ENCODE data around the gene CFAP119. TPM values are rescaled to one million over a fixed set of nuclear protein-coding genes. Genes with fewer than 3 reads are reported as not detected.

The CFAP119 gene
- polyA plus RNA-seq, 1 donor: 4.2 TPM

DNA sequence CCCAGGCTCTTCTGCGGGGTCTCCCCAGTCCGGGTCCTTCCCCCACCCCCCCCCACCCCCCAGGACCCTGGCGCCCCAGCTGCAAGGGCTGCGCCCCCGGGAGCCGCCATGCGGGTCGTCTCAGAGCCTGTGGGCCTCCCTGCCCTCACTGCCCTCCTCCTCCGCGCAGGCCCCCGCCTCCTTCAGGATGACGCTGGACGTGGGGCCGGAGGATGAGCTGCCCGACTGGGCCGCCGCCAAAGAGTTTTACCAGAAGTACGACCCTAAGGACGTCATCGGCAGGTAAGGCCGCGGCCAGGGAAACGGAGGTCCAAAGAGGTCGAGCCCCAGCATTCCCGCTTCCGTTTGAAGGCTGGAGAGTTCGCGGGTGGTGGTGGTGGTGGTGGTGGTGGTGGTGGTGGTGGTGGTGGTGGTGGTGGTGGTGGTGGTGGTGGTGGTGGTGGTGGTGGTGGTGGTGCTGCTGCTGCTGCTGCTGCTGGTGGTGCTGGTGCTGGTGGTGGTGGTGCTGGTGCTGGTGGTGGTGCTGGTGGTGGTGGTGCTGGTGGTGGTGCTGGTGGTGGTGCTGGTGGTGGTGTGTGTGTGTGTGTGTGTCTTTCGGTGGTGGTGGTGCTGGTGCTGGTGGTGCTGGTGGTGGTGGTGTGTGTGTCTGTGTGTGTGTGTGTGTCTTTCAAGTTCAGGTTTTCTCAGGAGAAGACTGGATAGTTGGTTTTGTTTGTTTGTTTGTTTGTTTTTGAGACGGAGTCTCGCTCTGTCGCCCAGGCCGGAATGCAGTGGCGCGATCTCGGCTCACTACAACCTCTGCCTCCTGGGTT lies 13.0 kb downstream of the CFAP119 start:
- no peak overlapping the region for H3K27ac ChIP-seq (ENCODE audit: low read length)
- peak in 1 of 2 donors; percentile 36 for DNase-seq
- H3K27me3 ChIP-seq (ENCODE audit: control insufficient read depth, insufficient read depth, low read length): no peaks in the 10 kb centered on the region
- H3K4me1 ChIP-seq (ENCODE audit: control insufficient read depth, insufficient read depth, low read length): peaks cover 5% of the 10 kb centered on the region
- H3K4me3 ChIP-seq (ENCODE audit: low read length): peak overlapping the region; percentile 67
- peaks cover 36% of the 10 kb centered on the region for H3K36me3 ChIP-seq (ENCODE audit: control insufficient read depth, insufficient read depth, low read length)
- H3K9me3 ChIP-seq (ENCODE audit: control insufficient read depth, low read depth, low read length): no peaks in the 10 kb centered on the region
- WGBS (ENCODE audit: insufficient coverage, low lambda C conversion rate): no CpG with 5 or more reads among the region's 36 CpGs

DNA sequence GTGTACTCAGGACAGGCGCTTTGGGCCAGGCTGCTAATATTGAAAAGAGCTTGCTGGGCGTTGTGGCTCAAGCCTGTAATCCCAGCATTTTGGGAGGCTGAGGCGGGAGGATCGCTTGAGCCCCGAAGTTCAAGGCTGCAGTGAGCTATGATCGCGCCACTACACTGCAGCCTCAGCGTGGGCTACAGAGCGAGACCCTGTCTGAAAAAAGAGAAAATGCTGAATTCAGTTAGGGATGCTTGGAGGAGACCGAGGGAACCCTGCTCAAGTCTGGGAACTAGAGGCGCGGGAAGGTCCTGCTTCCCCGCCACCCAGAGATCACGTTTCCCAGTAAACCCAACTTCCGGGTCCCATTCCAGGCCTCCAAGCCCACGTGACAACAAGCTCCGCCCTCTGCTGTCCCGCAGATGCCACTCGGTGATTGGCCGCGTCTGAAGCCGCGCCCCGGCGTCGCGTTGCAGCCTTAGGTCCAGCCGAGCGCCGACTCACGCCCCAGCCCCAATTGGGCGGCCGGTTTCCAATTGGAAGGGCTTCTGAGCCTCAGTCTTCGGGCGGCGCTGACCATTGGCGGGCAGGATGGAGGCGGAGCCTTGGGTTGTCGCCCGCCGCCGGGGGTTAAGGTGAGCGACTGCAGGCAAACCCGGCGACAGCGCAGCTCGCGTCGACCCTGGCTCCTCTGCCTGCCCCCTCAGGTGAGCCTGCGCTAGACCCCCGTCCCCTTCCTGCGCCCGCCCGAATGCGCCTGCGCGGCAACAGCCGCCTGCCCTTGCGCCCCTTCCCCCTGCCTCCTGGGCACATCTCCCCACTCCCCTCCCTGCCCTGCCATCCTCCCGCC lies 13.8 kb downstream of the CFAP119 start, which contains the start of gene PHKG2:
PHKG2 (plus strand) TSS at position 627 of the 835 bp plus-strand sequence. CDS start 396 bp downstream, outside the sequence.
- Histone ChIP-seq H3K9me3 (ENCODE audit: control insufficient read depth, low read depth, low read length) (no peaks in the 10 kb centered on the region), H3K27ac (ENCODE audit: low read length) (peak within 1 kb of the TSS; percentile 53), H3K4me1 (ENCODE audit: control insufficient read depth, insufficient read depth, low read length) (peaks cover 5% of the 10 kb centered on the region), H3K36me3 (ENCODE audit: control insufficient read depth, insufficient read depth, low read length) (peaks cover 36% of the 10 kb centered on the region), H3K4me3 (ENCODE audit: low read length) (peak within 1 kb of the TSS; percentile 67), H3K27me3 (ENCODE audit: control insufficient read depth, insufficient read depth, low read length) (no peaks in the 10 kb centered on the region)
- peak; percentile 99 to 100 for DNase-seq
- WGBS (ENCODE audit: insufficient coverage, low lambda C conversion rate): no CpG with 5 or more reads among the region's 60 CpGs

DNA sequence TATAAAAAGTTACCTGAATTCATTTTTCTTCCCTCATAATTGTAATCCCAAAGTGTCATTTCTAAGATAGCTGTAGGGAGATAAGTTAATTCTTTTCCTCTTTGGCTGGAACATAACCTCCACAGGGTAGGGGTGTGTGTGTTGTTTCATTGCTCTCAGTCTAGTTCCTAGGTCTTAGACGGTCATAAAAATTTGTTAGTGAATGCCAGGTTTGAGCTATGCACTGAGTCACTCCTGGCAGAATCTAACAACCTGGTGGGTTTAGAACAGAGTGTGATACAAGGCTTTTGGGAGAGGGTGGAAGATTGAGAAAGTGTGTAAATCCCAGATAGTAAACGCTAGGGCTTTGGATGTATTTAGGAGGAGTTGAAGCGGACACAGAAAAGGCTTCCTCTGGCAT lies 14.5 kb downstream of the CFAP119 start:
- H3K9me3 ChIP-seq (ENCODE audit: control insufficient read depth, low read depth, low read length): no peaks in the 10 kb centered on the region
- WGBS (ENCODE audit: insufficient coverage, low lambda C conversion rate): 33% methylated on average over 1 of the region's 3 CpGs
- peaks cover 35% of the 10 kb centered on the region for H3K36me3 ChIP-seq (ENCODE audit: control insufficient read depth, insufficient read depth, low read length)
- H3K4me1 ChIP-seq (ENCODE audit: control insufficient read depth, insufficient read depth, low read length): peaks cover 5% of the 10 kb centered on the region
- peak in 1 of 2 donors; percentile 12 for DNase-seq
- H3K27me3 ChIP-seq (ENCODE audit: control insufficient read depth, insufficient read depth, low read length): no peaks in the 10 kb centered on the region
- H3K4me3 ChIP-seq (ENCODE audit: low read length): peak overlapping the region; percentile 67
- peak overlapping the region; percentile 53 for H3K27ac ChIP-seq (ENCODE audit: low read length)

DNA sequence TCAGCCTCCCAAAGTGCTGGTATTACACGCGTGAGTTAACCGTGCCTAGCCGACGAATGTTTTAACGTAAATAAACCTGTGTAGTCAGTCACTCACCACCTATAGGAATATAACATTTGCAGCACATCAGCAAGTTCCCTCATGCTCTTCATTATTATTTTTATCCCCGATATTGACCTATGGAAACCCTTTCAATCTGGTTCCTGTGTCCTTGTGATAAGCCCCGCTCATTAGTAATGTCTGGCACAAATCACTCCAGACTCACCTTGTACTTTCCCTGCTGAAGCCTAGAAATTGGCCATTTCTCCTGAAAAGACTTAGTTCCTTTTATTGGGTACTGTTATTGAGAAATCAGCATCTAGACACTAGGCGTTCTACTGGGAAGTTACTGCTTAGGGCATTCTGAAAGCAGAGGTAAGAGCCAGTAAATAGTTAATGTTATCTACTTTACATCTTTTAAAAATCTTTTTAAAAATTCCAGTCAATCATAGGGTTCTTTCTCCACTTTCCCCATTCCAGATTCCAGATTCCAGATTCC lies 15.2 kb downstream of the CFAP119 start:
- H3K36me3 ChIP-seq (ENCODE audit: control insufficient read depth, insufficient read depth, low read length): peaks cover 40% of the 10 kb centered on the region
- WGBS (ENCODE audit: insufficient coverage, low lambda C conversion rate): no CpG with 5 or more reads among the region's 9 CpGs
- H3K9me3 ChIP-seq (ENCODE audit: control insufficient read depth, low read depth, low read length): no peaks in the 10 kb centered on the region
- no peak overlapping the region for H3K27ac ChIP-seq (ENCODE audit: low read length)
- H3K4me3 ChIP-seq (ENCODE audit: low read length): no peak overlapping the region
- peaks cover 5% of the 10 kb centered on the region for H3K4me1 ChIP-seq (ENCODE audit: control insufficient read depth, insufficient read depth, low read length)
- DNase-seq: no peak
- H3K27me3 ChIP-seq (ENCODE audit: control insufficient read depth, insufficient read depth, low read length): no peaks in the 10 kb centered on the region

DNA sequence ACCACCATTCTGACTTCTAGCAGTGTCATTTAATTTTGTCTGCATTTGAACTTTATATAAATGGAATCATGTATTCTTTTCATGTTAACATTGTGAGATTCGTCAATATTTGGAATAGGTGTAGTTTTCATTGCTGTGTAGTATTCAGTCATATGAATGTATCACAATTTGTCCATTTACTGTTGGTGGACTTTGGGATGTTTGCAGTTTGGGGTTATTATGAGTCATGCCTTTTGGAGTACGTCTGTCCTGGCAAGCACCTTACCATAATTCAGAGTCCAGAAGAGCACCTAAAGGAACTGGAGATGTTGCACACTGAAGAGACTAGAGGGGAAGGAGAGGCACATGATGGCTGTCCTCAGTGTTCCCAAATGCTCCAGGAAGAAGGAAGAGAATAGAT lies 16.8 kb downstream of the CFAP119 start:
- no CpG with 5 or more reads among the region's 2 CpGs for WGBS (ENCODE audit: insufficient coverage, low lambda C conversion rate)
- Histone ChIP-seq H3K9me3 (ENCODE audit: control insufficient read depth, low read depth, low read length) (no peaks in the 10 kb centered on the region), H3K27me3 (ENCODE audit: control insufficient read depth, insufficient read depth, low read length) (no peaks in the 10 kb centered on the region), H3K36me3 (ENCODE audit: control insufficient read depth, insufficient read depth, low read length) (peaks cover 39% of the 10 kb centered on the region), H3K4me3 (ENCODE audit: low read length) (no peak overlapping the region), H3K4me1 (ENCODE audit: control insufficient read depth, insufficient read depth, low read length) (peaks cover 14% of the 10 kb centered on the region), H3K27ac (ENCODE audit: low read length) (no peak overlapping the region)
- no peak for DNase-seq

DNA sequence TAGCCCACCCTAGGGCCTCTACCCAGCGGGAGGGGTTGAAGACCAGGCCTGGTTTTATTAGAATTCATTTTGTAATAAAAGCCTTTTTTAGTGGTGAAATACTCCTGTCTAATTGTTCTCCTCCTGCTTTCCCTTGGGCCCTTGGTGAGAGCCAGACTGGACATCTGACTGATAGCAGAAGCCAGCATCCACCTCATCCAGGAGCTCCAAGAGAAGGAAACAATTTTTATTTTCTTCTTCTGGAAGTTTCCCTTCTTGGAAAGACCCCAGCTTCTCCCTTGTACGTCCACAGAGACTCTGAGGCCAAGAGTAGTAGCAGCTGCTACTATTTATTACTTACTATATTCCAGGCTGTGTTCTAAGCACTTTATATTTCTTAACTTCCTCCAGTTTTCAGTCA lies 17.7 kb downstream of the CFAP119 start:
- no peak overlapping the region for H3K4me3 ChIP-seq (ENCODE audit: low read length)
- no peaks in the 10 kb centered on the region for H3K9me3 ChIP-seq (ENCODE audit: control insufficient read depth, low read depth, low read length)
- 60% methylated on average over 1 of the region's 2 CpGs for WGBS (ENCODE audit: insufficient coverage, low lambda C conversion rate)
- no peaks in the 10 kb centered on the region for H3K27me3 ChIP-seq (ENCODE audit: control insufficient read depth, insufficient read depth, low read length)
- H3K4me1 ChIP-seq (ENCODE audit: control insufficient read depth, insufficient read depth, low read length): peaks cover 16% of the 10 kb centered on the region
- no peak overlapping the region for H3K27ac ChIP-seq (ENCODE audit: low read length)
- no peak for DNase-seq
- H3K36me3 ChIP-seq (ENCODE audit: control insufficient read depth, insufficient read depth, low read length): peaks cover 48% of the 10 kb centered on the region

DNA sequence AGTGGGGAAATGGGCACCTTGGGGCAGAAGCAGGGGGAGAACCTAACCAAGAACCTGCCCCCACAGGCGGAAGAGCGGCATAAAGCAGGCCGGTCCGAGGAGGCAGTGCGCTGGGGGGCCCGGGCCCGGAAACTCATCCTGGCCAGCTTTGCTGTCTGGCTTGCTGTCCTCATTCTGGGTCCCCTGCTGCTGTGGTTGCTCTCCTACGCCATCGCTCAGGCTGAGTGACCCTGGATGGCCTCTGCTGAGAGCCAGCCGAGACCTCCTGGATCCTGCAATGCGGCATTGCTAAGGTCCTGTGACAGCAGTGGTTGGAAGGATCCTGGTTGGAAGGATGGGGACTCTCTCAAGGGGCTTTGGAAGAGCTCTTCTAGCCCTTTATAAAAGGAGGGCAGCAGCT lies 18.1 kb downstream of the CFAP119 start:
- Histone ChIP-seq H3K9me3 (ENCODE audit: control insufficient read depth, low read depth, low read length) (no peaks in the 10 kb centered on the region), H3K36me3 (ENCODE audit: control insufficient read depth, insufficient read depth, low read length) (peaks cover 52% of the 10 kb centered on the region), H3K4me3 (ENCODE audit: low read length) (no peak overlapping the region), H3K27me3 (ENCODE audit: control insufficient read depth, insufficient read depth, low read length) (no peaks in the 10 kb centered on the region), H3K4me1 (ENCODE audit: control insufficient read depth, insufficient read depth, low read length) (peaks cover 16% of the 10 kb centered on the region), H3K27ac (ENCODE audit: low read length) (no peak overlapping the region)
- DNase-seq: no peak
- WGBS (ENCODE audit: insufficient coverage, low lambda C conversion rate): no CpG with 5 or more reads among the region's 11 CpGs

DNA sequence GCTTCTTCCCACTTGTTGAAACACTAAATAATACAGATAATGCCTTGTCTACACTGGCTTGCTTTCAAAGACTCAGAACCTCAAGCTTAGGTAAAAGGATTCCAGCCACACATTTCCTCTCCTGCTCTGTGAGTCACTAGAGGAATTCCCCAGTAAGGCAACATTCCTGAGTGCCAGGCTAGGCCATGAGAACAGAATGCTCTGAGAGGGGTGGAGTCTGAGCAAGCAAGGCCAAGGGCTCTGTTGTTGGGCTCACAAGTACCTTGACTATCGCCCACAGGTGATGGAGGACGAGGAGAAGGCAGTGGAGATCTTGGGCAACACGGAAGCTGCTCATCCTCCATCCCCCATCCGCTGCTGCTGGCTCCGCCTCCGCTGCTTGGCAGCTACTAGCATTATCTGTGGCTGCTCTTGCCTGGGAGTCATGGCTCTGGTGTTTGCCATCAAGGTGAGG lies 20.4 kb downstream of the CFAP119 start:
- Histone ChIP-seq H3K36me3 (ENCODE audit: control insufficient read depth, insufficient read depth, low read length) (peaks cover 74% of the 10 kb centered on the region), H3K27ac (ENCODE audit: low read length) (no peak overlapping the region), H3K9me3 (ENCODE audit: control insufficient read depth, low read depth, low read length) (no peaks in the 10 kb centered on the region), H3K4me3 (ENCODE audit: low read length) (no peak overlapping the region), H3K27me3 (ENCODE audit: control insufficient read depth, insufficient read depth, low read length) (no peaks in the 10 kb centered on the region), H3K4me1 (ENCODE audit: control insufficient read depth, insufficient read depth, low read length) (peaks cover 11% of the 10 kb centered on the region)
- WGBS (ENCODE audit: insufficient coverage, low lambda C conversion rate): no CpG with 5 or more reads among the region's 6 CpGs
- peak in 1 of 2 donors; percentile 32 for DNase-seq

DNA sequence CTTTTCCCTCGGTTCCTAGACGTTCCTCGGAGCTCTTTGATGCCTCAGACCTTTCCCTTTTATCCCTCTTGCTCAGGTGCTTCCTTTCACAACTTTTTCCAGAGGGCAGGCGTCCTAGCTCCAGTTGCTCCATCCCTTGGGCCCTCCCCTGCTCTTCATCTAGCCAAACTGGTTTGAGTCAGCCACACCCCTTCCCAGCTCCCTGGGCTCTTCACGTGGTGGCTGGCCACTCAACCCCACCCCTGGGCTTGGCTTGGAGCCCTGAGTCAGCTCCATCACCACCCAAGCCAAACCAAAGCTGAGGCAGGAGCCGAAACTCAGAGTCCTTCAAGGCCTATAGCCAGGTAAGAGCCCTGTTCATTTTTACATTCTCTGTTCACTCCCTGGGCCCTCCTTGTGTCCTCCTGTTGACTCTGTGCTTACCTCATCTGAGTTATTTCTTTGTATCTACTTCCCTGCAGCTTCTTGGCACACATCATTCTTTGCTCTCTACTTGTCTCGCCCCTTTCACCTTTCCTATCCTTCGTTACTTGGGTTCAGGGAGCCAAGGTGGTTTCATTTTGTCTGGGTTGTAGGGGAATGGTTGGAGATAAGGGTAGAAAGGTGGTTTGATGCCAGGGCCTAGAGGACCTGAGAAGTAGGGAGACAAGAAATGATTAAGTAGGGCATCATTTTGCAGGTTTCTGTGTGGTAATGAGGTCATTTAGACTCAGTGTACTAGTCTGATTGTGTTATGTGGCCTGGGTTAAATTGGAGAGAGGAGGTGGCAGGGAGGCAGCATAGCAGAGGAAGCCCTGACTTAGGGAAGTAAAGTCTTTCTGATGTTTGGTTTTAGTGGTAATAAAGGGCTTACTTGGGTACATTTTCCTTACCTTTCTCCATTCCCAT lies 21.3 kb downstream of the CFAP119 start:
- Histone ChIP-seq H3K36me3 (ENCODE audit: control insufficient read depth, insufficient read depth, low read length) (peaks cover 82% of the 10 kb centered on the region), H3K4me3 (ENCODE audit: low read length) (no peak overlapping the region), H3K27me3 (ENCODE audit: control insufficient read depth, insufficient read depth, low read length) (no peaks in the 10 kb centered on the region), H3K4me1 (ENCODE audit: control insufficient read depth, insufficient read depth, low read length) (peaks cover 11% of the 10 kb centered on the region), H3K9me3 (ENCODE audit: control insufficient read depth, low read depth, low read length) (no peaks in the 10 kb centered on the region), H3K27ac (ENCODE audit: low read length) (peak overlapping the region; percentile 68)
- DNase-seq: peak; percentile 73 to 86
- no CpG with 5 or more reads among the region's 8 CpGs for WGBS (ENCODE audit: insufficient coverage, low lambda C conversion rate)

All from large intestine (tissue), 3 donors.